SK-N-SH treated with all-trans-retinoic acid at 6 μM for 48 hours (cell line): Measurements from ENCODE around the gene ST3GAL5.

Experiments
- ATAC-seq: fragments of 200-7000 bp; cut with Tn5 transposase; 3 replicates; pipeline ENCODE4 v1.9.1; 2020; ENCODE audit warnings: mild to moderate bottlenecking, moderate library complexity
- ARNTL ChIP-seq: fragments of 450-650 bp; formaldehyde crosslinking; IDR thresholded peaks from 2 replicates; pipeline ENCODE4 v1.5.0; 2020; ENCODE audit warnings: low read depth, mild to moderate bottlenecking, moderate library complexity, borderline replicate concordance
- BACH2 ChIP-seq: fragments of 250-450 bp; sonication (Bioruptor Pico); IDR thresholded peaks from 2 replicates; pipeline ENCODE4 v1.9.0; 2021; ENCODE audit warnings: mild to moderate bottlenecking, borderline replicate concordance
- CREB5 ChIP-seq: fragments of 250-450 bp; sonication (Bioruptor Pico); IDR thresholded peaks from 2 replicates; pipeline ENCODE4 v1.5.1; 2020; ENCODE audit warnings: low read depth, mild to moderate bottlenecking, moderate library complexity
- ESRRG ChIP-seq: fragments of 250-450 bp; sonication (Bioruptor Pico); IDR thresholded peaks from 2 replicates; pipeline ENCODE4 v1.6.1; 2021; ENCODE audit warnings: mild to moderate bottlenecking
- GLIS3 ChIP-seq: fragments of 250-450 bp; sonication (Bioruptor Pico); IDR thresholded peaks from 2 replicates; pipeline ENCODE4 v1.5.0; 2020; ENCODE audit warnings: mild to moderate bottlenecking, moderate library complexity
- ISL1 ChIP-seq: fragments of 250-450 bp; sonication (Bioruptor Pico); IDR thresholded peaks from 2 replicates; pipeline ENCODE4 v2.1.2; 2022; ENCODE audit warnings: mild to moderate bottlenecking, moderate library complexity
- OSR1 ChIP-seq: fragments of 250-450 bp; sonication (Bioruptor Pico); IDR thresholded peaks from 2 replicates; pipeline ENCODE4 v1.8.0; 2022; ENCODE audit warnings: moderate library complexity, mild to moderate bottlenecking, inconsistent platforms
- PATZ1 ChIP-seq: fragments of 250-450 bp; sonication (Bioruptor Pico); IDR thresholded peaks from 2 replicates; pipeline ENCODE4 v1.8.0; 2020; ENCODE audit warnings: mild to moderate bottlenecking, moderate library complexity, borderline replicate concordance
- POU6F1 ChIP-seq: fragments of 250-450 bp; sonication (Bioruptor Pico); IDR thresholded peaks from 2 replicates; pipeline ENCODE4 v1.8.0; 2021; ENCODE audit warnings: low read depth, mild to moderate bottlenecking, moderate library complexity, borderline replicate concordance
- PPARA ChIP-seq: fragments of 250-450 bp; sonication (Bioruptor Pico); IDR thresholded peaks from 2 replicates; pipeline ENCODE4 v1.5.0; 2020; ENCODE audit warnings: mild to moderate bottlenecking, borderline replicate concordance
- RARB ChIP-seq: fragments of 250-450 bp; sonication (Bioruptor Pico); IDR thresholded peaks from 2 replicates; pipeline ENCODE4 v1.8.0; 2021; ENCODE audit warnings: mild to moderate bottlenecking, moderate library complexity
- SNAI2 ChIP-seq: fragments of 250-450 bp; sonication (Bioruptor Pico); IDR thresholded peaks from 2 replicates; pipeline ENCODE4 v1.5.0; 2020; ENCODE audit warnings: mild to moderate bottlenecking, moderate library complexity
- TCF4 ChIP-seq: fragments of 250-450 bp; sonication (Bioruptor Pico); IDR thresholded peaks from 2 replicates; pipeline ENCODE4 v1.8.0; 2021; ENCODE audit warnings: mild to moderate bottlenecking, moderate library complexity, borderline replicate concordance
- TOX ChIP-seq: fragments of 250-450 bp; sonication (Bioruptor Pico); IDR thresholded peaks from 2 replicates; pipeline ENCODE4 v1.8.0; 2021; ENCODE audit warnings: mild to moderate bottlenecking, moderate library complexity, borderline replicate concordance
- TSHZ2 ChIP-seq: fragments of 250-450 bp; sonication (Bioruptor Pico); IDR thresholded peaks from 2 replicates; pipeline ENCODE4 v1.5.0; 2020; ENCODE audit warnings: mild to moderate bottlenecking, moderate library complexity
- ZC3H10 ChIP-seq: fragments of 250-450 bp; sonication (Bioruptor Pico); IDR thresholded peaks from 2 replicates; pipeline ENCODE4 v1.5.1; 2021; ENCODE audit warnings: mild to moderate bottlenecking, moderate library complexity
- ZFP30 ChIP-seq: fragments of 450-650 bp; formaldehyde crosslinking; IDR thresholded peaks from 2 replicates; pipeline ENCODE4 v1.5.0; 2022; ENCODE audit warnings: mild to moderate bottlenecking, moderate library complexity
- ZNF565 ChIP-seq: fragments of 450-650 bp; formaldehyde crosslinking; conservative IDR thresholded peaks from 2 replicates; pipeline ENCODE4 v1.5.0; 2020; ENCODE audit warnings: low read depth, mild to moderate bottlenecking, moderate library complexity
- ZNF8 ChIP-seq: fragments of 450-650 bp; formaldehyde crosslinking; IDR thresholded peaks from 2 replicates; pipeline ENCODE4 v1.5.0; 2020; ENCODE audit warnings: mild to moderate bottlenecking, moderate library complexity

ST3GAL5 gene

DNA sequence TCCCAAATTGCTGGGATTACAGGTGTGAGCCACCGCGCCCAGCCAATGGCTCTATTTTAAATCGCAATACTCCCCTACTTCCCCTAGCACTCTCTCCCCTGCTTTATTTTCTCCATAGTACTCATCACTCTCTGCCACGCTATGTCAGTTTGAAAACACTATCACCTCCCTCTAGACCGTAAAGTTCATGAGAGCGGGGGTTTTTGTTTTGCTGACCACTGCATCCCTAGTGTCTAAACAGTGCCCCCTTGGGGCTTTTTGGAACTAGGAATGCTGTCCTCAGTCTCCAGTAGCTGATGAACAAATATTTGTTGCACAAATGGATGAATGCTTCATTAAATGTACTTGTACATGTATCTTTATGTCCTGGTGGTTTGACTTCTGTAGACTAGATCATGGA lies 90.9 kb downstream of the ST3GAL5 start:
- ATAC-seq: peak; percentile 56
- TF ChIP-seq TCF4 (CRISPR knock-in tag) (no peak), CREB5 (no peak), POU6F1 (no peak), ARNTL (CRISPR knock-in tag) (no peak), ESRRG (no peak), BACH2 (CRISPR knock-in tag) (no peak), PPARA (CRISPR knock-in tag) (no peak), ZFP30 (CRISPR knock-in tag) (no peak), ZNF8 (CRISPR knock-in tag) (no peak), ZNF565 (CRISPR knock-in tag) (no peak), RARB (CRISPR knock-in tag) (no peak), GLIS3 (CRISPR knock-in tag) (no peak), ISL1 (no peak), ZC3H10 (CRISPR knock-in tag) (no peak), PATZ1 (no peak), OSR1 (CRISPR knock-in tag) (no peak), TOX (no peak), SNAI2 (CRISPR knock-in tag) (no peak)

- ATAC-seq: no peak
- TF ChIP-seq PATZ1 (no peak), POU6F1 (no peak), ZNF8 (CRISPR knock-in tag) (no peak), ZNF565 (CRISPR knock-in tag) (no peak), BACH2 (CRISPR knock-in tag) (no peak), RARB (CRISPR knock-in tag) (no peak), TSHZ2 (CRISPR knock-in tag) (no peak), OSR1 (CRISPR knock-in tag) (no peak), ZC3H10 (CRISPR knock-in tag) (no peak), ARNTL (CRISPR knock-in tag) (no peak)
- TF ChIP-seq, all 23 proteins: peak for 0
Observed at GRCh38 chr2:85797263-85797660, 91.5 kb downstream of the ST3GAL5 start.
